CD1c-positive myeloid dendritic cell (primary cell): ENCODE measurements around the gene BCAS1.
A peak's percentile ranks its signal among the peaks of the same experiment; 100 is the strongest.

ENCODE experiments used
- DNase-seq: peaks from one replicate; pipeline ENCODE4 v3.0.0-alpha.2; 2016; ENCODE audit errors: extremely low spot score

Gene BCAS1

DNA sequence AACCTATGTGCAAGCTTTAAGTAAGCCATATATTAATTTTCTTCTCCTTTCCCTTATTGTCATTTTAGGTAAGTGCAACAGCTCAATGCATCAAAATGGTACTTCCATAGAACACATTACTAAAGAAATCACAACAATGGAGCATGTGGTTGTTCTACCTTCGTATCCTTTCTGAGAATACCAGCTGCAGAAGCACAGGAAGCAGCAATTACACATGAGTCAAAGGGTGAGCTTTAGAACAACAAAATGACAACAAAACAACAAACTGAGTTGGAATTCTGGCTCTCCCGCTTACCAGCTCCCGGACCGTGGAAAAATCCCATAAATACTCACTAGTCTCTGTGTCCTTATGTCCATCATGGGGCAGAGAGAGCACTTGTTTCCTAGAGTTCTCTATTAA is 108.9 kb downstream of the BCAS1 start:
- no peak for DNase-seq

DNA sequence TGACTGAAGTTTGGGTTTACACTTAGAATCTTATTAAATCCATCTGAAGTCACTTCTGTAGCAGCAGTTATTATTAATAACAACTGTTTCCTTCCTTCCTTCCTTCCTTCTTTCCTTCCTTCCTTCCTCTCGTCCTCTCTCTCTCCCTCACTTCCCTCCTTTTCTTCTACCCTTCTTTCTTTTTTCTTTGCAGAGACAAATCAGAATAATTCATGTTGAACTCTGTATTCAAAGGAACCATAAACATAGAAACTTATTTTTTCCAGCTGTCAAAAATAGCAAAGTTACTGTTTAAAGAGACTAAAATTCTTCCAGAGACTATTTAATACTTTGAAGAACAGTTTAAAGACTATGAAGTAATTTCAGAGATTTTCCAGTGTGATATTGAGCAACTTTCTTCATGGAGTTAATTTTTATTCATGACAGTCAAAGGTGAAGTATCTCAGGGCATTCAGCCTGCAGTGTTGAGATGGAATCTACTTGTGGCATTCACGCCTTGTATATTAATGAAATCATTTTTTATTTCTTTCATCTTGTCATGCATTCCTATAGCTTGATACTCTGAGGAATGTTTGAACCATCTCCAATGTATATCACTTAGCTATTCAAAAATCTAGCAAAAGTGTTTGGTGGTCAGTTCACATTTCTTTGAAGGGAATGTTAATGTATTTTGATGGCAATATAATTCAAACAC is 109.7 kb downstream of the BCAS1 start:
- DNase-seq = no peak

DNA sequence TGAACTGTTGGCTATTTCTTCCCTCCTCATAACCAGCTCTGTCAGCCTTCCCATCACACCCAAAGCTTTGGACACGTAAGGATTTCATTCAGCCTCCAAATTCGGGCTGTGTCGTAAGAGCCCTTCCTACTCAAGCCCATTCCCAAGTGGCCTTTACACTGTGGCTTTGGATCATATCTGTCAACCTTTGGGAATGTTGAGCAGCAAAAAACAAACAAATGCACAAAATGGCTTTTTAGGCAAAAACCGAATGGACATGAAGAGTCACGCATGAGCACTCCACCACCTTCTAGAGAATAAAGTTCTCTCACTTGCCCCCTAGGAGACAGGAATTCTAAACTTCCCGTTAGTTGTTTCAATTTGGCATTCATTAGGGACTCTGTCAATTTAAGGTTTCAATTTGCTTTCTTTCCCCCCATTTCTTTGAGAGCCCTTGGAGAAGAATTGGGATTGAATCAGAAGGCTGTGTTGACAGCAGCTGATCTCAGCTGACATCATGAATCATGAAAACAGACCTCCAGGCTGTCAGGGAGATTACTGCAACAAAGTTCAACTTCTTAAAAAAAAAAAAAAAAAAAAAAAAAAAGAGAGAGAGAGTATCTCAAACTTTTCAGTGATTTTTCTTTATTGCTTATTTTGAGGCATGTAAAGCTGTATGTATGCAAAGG is 110.3 kb downstream of the BCAS1 start:
- DNase-seq = no peak

DNA sequence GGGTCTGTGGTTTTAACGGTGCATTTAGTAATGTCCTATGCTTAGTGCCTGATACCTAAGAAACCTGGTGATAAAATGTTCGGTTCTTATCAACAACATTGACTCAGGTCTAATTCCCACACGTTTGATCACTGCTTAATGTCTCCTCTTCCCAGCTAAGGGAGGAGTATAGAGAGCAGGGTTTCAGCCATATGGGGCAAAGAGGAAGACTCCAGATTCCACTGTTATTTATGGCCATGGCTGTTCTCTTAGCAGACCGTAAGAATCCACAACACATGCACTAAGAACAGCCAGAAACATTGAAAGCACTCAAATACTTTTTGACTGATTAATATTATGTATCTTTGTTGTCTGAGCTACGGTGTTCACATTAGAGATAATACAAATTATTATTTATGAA is 112.1 kb downstream of the BCAS1 start:
- DNase-seq = no peak

DNA sequence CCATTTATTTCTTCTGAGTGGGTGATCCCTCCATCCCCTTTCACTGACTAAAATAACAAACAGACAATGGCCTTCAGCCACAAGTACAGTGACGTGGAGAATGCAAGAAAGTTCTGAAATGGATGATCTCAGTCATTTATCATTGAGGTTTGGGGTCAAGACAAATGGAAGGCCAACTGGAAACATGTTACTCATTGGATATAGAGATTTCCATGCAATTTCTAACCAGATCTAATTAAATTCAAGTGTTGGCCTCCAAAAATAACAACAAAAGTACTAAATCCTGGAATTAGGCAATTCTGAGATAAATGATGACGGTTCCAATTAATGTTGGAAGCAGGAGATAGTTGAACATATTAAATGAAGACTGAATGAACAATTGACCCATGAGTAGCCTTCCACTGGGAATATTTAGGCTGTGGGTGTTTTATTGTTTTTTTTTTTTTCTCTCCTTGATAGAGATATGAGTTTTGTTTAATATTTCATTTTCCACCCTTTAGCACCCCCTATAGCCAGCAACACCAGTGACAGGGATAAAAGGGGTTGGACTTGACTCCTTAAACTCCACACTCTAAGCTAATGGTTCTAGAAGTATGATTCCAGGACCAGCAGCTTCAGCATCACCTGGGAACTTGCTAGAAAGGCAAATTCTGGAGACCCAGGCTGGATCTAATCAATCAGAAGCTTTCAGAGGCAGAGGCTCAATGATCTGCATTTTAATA is 112.8 kb downstream of the BCAS1 start:
- DNase-seq = no peak

DNA sequence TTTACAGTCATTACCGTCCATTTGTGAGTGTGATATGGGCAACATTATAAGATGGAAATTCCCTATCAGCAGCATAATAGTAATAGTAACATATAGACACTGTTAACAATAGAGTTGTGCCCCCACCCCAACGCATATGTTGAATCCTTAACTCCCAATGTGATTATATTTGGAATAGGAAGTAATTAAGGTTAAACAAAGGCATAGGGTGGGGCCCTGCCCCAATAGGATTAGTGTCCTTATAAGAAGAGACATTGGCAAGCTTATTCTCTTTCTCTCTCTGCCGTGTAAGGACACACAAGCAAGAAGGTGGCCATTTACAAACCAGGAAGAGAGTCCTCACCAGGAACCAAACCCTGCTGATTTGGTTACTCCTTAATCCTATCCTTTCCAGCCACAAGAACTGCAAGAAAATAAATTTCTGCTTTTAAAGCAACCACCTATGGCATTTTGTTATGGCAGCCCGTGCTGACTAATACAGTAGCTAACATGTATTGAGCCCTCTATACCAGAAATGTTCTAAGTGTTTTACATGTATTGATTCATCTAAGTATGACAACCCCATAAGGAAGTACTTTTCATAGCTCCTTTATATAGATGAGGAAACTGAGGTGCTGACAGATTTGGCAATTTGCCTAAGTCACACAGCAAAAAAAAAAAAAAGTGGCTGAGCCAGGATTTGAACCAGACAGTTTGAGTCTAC is 114.2 kb downstream of the BCAS1 start:
- DNase-seq = no peak

DNA sequence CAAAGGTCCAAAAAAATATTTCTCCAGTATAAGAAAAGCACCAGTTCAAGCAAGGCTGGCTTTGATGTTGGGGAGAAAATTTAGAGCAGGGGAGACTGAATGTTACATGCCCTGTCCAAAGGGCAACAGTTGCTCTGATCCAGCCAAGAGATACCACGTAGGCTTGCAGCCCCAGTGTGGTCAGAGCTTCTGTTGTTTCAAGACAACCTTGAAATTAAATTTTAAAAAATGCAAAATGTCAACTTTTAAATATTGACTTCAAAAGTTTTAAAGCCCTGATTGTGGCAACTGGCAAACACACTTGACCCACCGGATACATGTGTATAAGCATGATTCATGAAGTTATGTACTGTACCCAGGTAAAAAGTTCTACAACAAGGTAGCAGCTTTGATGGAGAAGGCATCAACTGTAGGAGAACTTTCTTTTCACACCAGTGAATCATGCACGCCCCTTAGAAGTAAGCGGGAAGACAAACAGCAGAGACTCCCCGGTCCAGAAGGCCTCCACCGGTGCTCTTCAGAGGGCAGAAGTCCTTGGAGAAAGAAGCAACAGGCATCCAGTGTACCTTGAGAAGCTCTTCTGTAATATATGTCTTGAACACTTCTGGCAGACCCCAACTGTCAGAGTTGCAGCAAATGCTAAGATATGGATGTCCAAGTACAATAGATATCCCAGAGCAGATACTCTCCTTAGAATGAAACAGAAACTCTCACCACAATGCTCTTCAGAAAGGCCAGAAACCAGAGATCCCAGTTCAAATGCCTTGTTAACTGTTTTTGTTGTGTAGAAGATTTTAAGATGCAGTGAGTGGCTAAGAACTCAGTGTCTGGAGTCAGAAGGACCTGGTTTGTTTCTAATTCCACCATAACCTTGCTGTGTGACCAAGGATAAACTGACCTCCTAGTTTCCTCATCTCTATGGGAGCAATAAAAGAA is 115.4 kb downstream of the BCAS1 start:
- no peak for DNase-seq

DNA sequence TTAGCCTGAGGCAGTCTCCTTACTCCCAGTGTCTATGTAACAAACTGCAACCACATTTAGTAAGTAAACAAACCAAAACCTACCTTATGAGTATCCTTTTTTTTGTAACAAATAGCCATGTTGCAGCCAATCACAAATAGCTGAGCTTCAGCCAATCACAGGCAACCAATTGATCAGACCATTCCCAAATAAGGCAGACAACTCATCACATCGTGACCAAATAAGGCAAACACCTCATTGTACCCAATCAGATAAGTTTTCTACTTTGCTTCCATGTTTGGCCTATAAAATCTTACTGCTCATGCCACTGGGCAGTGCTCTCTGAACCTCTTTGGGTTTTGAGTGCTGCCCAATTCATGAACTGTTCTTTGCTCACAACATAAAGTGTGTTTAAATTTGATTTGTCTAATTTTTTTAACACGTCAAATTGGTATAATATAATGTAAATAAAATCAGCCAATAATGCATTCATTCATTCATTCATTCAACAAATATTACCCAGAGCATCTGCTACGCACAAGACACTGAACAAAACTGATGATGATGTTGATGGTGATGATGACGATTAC is 117.8 kb downstream of the BCAS1 start:
- no peak for DNase-seq

DNA sequence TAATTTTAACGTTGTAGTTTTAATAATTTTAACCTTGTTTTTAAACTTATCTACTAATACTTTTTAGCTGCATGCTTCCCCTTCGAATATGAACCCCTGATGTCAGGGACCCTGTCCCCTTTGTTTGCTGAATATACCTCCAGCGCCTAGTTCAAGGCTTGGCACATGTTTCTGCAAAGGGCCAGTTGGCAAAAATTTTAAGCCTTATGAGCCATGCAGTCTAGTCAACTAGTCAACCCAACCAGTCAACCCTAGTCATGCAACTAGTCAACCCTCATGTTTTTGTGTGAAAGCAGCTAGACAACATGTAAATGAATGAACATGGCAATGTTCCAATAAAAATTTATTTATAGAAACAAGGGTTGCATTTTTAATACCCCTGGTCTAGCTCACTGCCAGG is 119.8 kb downstream of the BCAS1 start:
- DNase-seq = no peak

DNA sequence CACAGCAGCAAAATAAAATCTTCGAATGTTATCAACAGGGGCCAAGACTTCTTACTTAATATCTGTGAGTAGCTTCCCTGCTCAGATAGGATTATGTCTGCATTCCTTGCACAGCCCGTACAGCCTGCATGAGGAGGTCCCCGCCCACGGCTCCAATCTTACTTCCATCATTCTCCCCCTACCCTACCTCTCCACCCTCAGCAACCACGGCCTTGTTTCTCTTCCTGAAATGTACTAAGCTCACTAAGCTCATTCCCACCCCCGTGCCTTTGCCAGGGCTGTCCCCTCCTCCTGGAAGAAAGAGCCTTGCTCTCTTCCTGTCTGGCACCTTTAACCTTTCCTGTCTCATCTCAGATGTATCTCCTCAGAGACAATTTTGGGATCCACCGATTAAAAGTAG is 120.4 kb downstream of the BCAS1 start:
- peak; percentile 83 for DNase-seq

DNA sequence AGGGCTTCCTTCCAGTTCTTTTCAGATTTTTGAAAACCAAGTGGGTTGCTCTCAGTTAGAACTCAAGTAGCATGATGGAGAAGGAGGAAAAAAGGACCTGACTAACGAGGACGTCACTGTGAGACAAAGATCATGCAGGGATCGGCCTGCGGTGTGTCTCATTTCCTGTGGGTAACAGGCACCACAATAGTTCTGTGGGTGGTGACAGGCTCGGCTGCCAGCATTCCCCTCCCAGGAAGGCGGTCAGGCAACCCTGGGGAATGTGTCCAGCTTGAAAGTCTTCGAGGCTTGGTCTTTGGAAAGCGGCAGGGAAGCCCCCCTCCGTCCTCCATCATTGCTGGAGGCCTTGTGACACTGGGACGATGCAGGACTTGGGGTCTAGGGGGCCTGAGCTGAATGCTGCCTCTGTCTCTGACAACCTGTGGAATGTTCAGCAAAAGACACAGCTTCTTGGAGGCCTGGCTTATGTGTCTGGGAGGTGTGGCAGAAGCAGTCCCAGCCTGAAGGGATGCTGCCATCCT is 121.0 kb downstream of the BCAS1 start:
- peak; percentile 83 for DNase-seq

DNA sequence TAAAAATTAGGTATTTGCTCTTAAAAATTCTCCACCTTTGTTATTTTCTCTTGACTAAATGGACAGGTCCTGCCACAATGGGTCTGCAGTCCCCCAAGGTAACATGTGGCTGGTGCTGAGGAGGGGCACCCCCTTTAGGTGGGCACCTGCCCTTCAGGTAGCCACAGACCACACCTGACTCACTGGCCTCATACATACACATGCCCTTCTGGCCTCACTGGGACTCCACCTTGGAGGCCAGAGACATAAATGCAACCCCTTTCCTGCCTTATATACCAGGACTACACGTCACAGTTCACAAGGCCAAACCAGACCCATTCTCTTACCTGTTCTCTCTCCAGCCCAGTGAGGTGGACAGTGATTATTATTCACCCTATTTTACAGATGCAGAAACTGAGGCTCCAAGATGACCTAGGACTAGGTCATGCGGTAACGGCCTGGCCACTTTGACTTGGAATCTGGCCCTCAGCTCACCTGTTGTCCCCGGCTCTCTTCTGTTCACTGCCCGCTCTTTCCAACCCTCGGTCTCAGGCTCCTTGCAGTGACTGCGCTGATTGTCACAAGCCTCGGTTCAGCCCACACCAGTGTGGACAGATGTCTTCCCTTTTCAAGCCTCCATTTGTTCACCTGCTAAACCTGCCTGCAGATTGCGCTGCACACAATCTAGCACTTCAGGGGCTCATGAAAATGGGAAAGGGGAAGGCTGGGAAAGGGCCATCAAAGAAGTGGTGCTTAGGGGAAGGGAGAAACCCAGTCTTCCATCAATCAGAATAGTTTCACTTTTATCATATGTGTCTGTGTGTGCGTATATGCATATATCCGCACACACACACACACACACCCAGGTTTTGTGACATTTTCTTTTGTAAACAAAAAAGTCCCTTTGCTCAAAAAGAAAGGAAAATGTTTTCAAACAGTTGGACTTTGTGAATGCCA is 121.7 kb downstream of the BCAS1 start:
- DNase-seq = no peak

DNA sequence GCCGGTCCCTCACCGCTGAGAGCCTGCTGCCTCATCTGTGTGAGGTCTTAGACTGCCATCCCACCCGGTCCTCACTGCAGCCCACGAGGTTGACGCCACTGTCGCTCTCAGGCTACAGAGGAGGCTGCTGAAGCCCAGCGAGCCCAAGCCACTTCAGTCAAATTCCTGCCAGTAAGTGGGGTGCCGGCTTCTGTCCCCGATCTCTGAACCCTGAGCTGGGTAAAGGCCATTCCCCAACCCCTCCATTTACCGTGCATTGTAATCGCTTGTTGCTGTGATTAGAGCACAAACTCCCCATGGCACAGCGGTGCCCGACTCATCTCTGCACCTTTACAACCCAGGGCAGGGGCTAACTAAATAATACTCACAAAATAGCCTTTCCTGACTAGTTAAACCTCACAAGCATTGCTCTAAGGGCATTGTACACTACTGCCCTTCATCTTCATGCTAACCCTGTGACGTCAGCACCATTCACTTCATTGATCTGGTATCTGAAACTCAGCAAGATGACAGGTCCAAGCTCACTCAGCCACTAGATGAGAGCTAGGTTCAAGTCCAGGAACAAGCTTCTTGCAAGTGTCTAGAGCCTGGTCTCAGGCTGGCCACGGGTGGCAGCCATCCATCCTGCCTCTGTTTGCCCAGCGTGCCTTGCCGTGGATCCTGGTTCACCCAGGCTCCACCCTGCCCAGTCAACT is 122.7 kb downstream of the BCAS1 start:
- no peak for DNase-seq

DNA sequence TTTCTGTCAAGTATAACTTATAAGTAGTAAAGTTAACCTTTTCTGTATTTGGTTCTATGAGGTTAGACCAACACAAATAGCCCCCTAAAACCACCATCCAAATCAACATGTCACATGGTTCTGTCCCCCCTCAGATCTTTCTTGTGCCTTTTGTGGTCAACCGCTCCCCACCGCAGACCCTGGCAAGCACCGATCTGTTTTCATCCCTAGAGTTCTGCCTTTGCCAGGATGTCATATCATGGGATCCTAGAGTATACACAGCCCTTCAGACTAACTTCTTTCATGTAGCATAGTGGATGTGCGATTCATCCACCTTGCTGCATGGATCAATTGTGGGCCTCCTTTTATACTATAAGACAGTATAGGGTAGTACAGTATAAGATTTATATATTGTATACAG is 124.3 kb downstream of the BCAS1 start:
- no peak for DNase-seq

DNA sequence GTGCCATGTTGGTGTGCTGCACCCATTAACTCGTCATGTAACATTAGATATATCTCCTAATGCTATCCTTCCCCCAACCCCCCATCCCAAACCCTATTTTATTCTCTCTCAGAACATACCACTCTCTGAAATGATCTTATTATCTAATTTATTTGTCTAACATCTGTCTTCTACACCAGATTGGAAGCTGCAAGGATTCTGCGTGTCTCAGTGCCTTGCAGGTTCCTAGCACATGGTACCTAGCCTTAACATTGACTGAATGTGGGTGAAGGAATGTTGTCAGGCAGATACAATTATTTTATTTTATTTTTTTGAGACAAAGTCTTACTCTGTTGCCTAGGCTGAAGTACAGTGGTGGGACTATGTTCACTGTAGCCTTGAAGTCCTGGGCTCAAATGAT is 124.9 kb downstream of the BCAS1 start:
- no peak for DNase-seq

DNA sequence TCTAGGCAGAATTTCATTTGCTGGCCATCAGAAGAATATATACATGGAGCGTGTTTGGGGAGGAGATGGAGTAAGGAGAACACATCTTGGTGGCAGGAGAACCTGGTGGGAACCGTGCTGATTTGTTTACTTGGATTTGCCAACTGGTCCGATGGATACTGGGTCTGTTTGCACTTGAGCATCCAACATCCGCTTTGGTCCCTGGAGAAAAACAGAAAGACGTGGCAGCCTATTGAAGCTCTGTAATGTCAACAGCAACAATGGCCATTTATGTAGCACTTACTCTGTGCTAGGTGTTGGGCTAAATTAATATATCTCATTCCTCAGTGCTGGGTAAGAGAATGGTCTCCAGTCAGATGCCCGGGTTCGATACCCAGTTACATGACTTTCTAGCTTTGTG is 125.6 kb downstream of the BCAS1 start:
- no peak for DNase-seq

DNA sequence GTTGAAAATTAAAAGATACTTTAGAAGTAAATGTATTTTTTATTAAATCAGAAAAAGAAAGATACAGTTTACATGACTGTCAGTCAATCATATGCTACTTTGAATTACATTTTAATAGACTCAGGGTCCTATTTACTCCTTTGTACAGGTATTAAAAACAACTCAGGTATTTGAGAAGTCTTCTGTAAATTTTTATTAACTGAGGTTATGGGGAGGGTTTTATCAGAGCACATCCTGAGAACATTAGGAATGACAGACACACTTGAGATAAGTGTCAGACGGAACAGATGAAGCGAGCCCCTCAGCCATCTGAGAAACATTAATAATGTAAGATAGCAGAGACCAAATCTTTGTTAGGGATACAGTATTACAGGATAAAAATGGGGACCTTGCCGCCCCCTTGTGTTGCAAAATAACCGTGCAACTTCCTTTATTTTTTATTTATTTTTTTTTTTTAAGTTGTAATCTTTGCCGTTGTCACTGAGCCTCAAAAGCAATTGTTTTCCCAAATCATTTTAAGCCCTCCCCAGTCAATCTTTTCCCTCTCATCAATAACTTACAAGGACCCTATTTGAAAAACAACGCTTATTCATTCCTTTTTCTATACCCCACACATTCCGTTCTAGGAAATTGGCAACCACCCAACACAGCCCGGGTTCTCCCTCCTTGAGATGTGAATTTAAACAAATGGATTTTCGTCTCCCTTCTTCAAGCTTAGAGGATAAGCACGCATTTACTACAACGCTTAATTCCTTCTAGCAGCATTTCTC is 126.7 kb downstream of the BCAS1 start:
- peak; percentile 73 for DNase-seq

DNA sequence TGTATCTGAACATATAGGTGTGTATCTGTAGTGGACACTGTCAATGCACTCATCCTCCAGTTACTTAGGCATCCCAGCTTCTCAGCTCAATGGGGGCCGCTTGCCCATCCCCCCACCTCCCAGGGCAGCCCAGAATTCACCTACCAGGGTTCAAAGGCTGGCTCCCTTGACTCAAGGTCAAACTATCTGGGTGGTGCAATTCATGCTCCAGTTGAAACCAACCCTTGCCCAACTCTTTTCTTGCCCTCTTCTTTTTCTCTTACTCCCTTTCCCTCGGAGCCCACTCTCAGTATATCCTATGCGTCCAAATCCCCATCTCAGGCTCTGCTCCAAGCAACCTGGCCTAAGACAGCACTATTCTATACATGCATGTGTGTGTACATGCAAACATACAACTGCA is 127.4 kb downstream of the BCAS1 start:
- DNase-seq = no peak
